ENCODE results near the gene EIPR1. TPM values are rescaled to one million over a fixed set of nuclear protein-coding genes. Genes with fewer than 3 reads are reported as not detected.

The EIPR1 gene
- total RNA-seq, 1 experiment from 2014 or later: 27.8 TPM

DNA sequence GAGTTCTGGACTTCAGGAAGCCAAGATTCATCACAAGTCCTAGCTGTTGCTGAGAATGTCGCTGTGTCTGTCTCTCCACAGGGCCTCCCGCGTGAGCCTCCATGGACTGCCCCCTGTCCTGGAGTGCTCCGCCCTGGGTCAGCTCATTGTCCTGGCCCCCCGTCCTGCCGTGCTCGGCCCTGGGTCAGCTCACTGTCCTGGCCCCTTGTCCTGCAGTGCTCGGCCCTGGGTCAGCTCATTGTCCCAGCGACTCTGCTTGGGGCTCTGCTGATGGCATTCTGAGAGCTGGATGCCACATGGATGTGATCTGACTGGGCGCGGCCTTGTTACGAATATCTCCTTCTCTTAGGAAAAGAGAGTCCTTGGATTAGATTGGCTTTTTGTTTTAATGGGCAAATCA is 78.5 kb downstream of the EIPR1 start:
- peaks cover 1% of the 10 kb centered on the region for H3K27me3 Mint-ChIP-seq (ENCODE audit: low read depth)
- Histone ChIP-seq H4K20me1 (ENCODE audit: control insufficient read depth, insufficient read depth, insufficient read length) (no peaks in the 10 kb centered on the region), H3K9ac (ENCODE audit: extremely low read depth, insufficient read length, low read length) (no peak overlapping the region), H2BK5ac (ENCODE audit: insufficient read length, low read length) (no peak overlapping the region), H3K23me2 (ENCODE audit: insufficient read length, low read depth, low read length, poor library complexity, severe bottlenecking) (no peaks in the 10 kb centered on the region), H3K14ac (ENCODE audit: insufficient read depth, low read length) (no peak overlapping the region; the same call in 1 of the 2 replicates), H3K18ac (ENCODE audit: insufficient read length, low read depth, low read length) (no peak overlapping the region), H3K23ac (ENCODE audit: insufficient read length, low read depth, low read length) (no peak overlapping the region), H4K5ac (ENCODE audit: insufficient read length, low read depth, low read length) (no peak overlapping the region), H3K27me3 (ENCODE audit: insufficient read depth, low read length) (no peaks in the 10 kb centered on the region), H3K4me1 (ENCODE audit: insufficient read depth, low read length) (no peaks in the 10 kb centered on the region; the same call in 1 of the 2 replicates), H3K4ac (ENCODE audit: low read depth, low read length) (no peak overlapping the region), H2AK5ac (ENCODE audit: insufficient read length, low read length) (no peak overlapping the region), H2BK15ac (ENCODE audit: low read depth, low read length) (no peak overlapping the region), H3K27ac (ENCODE audit: insufficient read length, low read depth, low read length) (no peak overlapping the region), H3K4me2 (ENCODE audit: insufficient read depth, insufficient read length, low read length) (no peak overlapping the region), H4K8ac (replicated peaks; ENCODE audit: insufficient read length, low read depth, low read length) (no peak overlapping the region), H2AFZ (ENCODE audit: low read length) (no peak overlapping the region), H2BK20ac (ENCODE audit: low read depth, low read length, poor library complexity, severe bottlenecking) (no peak overlapping the region), H3K56ac (ENCODE audit: insufficient read length, low read depth, low read length) (no peak overlapping the region), H4K91ac (ENCODE audit: insufficient read length, low read depth, low read length) (no peak overlapping the region), H3K79me2 (ENCODE audit: insufficient read depth, low read length) (0 out of 2 replicates have a peak, but pooled peaks cover 2% of the 10 kb centered on the region), H2BK120ac (ENCODE audit: low read depth, low read length, poor library complexity, severe bottlenecking) (no peak overlapping the region), H3K79me1 (ENCODE audit: insufficient read depth, low read depth, low read length, poor library complexity, severe bottlenecking) (no peaks in the 10 kb centered on the region), H3T11ph (ENCODE audit: low read length) (no peak overlapping the region), H2BK12ac (ENCODE audit: insufficient read length, low read depth, low read length) (no peak overlapping the region), H3K9me3 (ENCODE audit: control insufficient read depth, low read depth, low read length) (no peaks in the 10 kb centered on the region)
- H3K4me1 Mint-ChIP-seq: peaks cover 38% of the 10 kb centered on the region in 2 experiments
- H3K9me3 Mint-ChIP-seq: no peaks in the 10 kb centered on the region; a peak in 1 of 5 replicates
- H3K27ac Mint-ChIP-seq: no peak overlapping the region
- DNase-seq: no peak
- TF ChIP-seq, protein P1, sequence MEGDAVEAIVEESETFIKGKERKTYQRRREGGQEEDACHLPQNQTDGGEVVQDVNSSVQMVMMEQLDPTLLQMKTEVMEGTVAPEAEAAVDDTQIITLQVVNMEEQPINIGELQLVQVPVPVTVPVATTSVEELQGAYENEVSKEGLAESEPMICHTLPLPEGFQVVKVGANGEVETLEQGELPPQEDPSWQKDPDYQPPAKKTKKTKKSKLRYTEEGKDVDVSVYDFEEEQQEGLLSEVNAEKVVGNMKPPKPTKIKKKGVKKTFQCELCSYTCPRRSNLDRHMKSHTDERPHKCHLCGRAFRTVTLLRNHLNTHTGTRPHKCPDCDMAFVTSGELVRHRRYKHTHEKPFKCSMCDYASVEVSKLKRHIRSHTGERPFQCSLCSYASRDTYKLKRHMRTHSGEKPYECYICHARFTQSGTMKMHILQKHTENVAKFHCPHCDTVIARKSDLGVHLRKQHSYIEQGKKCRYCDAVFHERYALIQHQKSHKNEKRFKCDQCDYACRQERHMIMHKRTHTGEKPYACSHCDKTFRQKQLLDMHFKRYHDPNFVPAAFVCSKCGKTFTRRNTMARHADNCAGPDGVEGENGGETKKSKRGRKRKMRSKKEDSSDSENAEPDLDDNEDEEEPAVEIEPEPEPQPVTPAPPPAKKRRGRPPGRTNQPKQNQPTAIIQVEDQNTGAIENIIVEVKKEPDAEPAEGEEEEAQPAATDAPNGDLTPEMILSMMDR (conservative IDR thresholded peaks at IDR 0.05): no peak
- no peak overlapping the region for H3K4me3 Mint-ChIP-seq
- H3K36me3 Mint-ChIP-seq (ENCODE audit: insufficient read depth in 1 of 3, low read depth in 3 of 3): peaks cover 3 to 14% (median 4%) of the 10 kb centered on the region in 3 experiments; a peak in 6 of 7 replicates
- WGBS (ENCODE audit: extremely low coverage, insufficient read length, low lambda C conversion rate): no CpG with 5 or more reads among the region's 12 CpGs
